HG02571 (cell line): ENCODE data around the gene COL5A1.

Experiments
- ATAC-seq: cut with Tn5 transposase; IDR thresholded peaks from one replicate; pipeline ENCODE4 v1.9.1; 2021; ENCODE audit warnings: mild to moderate bottlenecking, moderate library complexity; ENCODE audit not compliant: unreplicated experiment

The COL5A1 gene

GRCh38 chr9:134625361-134626068 lies 16.1 kb upstream of the COL5A1 start:
- ATAC-seq = no peak

GRCh38 chr9:134626069-134626423 lies 15.6 kb upstream of the COL5A1 start:
- ATAC-seq = no peak

GRCh38 chr9:134626571-134627416 lies 14.8 kb upstream of the COL5A1 start:
- no peak for ATAC-seq

- ATAC-seq = no peak
Observed at GRCh38 chr9:134627417-134628353, 13.9 kb upstream of the COL5A1 start.

- no peak for ATAC-seq
Observed at GRCh38 chr9:134628354-134628736, 13.3 kb upstream of the COL5A1 start.

GRCh38 chr9:134629061-134629585 lies 12.5 kb upstream of the COL5A1 start:
- no peak for ATAC-seq

- ATAC-seq = no peak
Observed at GRCh38 chr9:134629586-134630392, 11.8 kb upstream of the COL5A1 start.

GRCh38 chr9:134630393-134630790 lies 11.2 kb upstream of the COL5A1 start:
- no peak for ATAC-seq

- ATAC-seq = no peak
Observed at GRCh38 chr9:134630861-134631260, 10.7 kb upstream of the COL5A1 start.

GRCh38 chr9:134631881-134632280 lies 9.7 kb upstream of the COL5A1 start:
- ATAC-seq = no peak

GRCh38 chr9:134632329-134632728 lies 9.3 kb upstream of the COL5A1 start:
- no peak for ATAC-seq

- ATAC-seq = no peak
Observed at GRCh38 chr9:134633362-134634142, 8.1 kb upstream of the COL5A1 start.

- ATAC-seq = no peak
Observed at GRCh38 chr9:134634176-134634575, 7.4 kb upstream of the COL5A1 start.

GRCh38 chr9:134634667-134635230 lies 6.9 kb upstream of the COL5A1 start:
- no peak for ATAC-seq

GRCh38 chr9:134635351-134636148 lies 6.1 kb upstream of the COL5A1 start:
- no peak for ATAC-seq

GRCh38 chr9:134636149-134636507 lies 5.5 kb upstream of the COL5A1 start:
- ATAC-seq = no peak

GRCh38 chr9:134637241-134637640 lies 4.4 kb upstream of the COL5A1 start:
- ATAC-seq = no peak
